Astrocyte of the hippocampus (primary cell): ENCODE measurements around the gene EDEM2.
"Not testable (repeated sequence)": the region's sequence is repeated elsewhere in the genome, so short reads cannot be mapped to it uniquely, and the experiment has no call there.

ENCODE experiments used
- DNase-seq: peaks from one replicate; pipeline ENCODE4 v3.0.0; 2011; ENCODE audit warnings: low read depth, low spot score

EDEM2 gene

GRCh38 chr20:35087791-35088190 is 59.3 kb downstream of the EDEM2 start:
- DNase-seq, result no peak

DNA sequence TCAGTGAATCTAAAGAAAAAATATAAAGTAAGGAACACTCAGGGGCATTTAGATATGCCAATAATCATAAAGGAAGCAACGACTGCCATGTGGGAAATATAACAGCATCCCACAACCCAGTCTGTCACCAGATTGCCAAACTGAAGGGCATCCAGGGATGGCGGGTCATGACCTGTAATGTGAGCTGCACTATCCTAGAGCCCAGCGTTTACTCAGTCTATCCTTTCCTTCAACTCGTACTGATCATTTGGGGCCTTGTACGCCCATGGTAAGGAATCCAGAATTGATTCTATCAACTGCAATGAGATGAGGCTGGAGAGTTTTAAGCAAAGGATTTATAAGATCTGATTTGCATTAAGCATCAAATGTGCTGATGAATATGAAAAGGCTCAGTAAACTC is 59.8 kb downstream of the EDEM2 start:
- DNase-seq, result no peak

DNA sequence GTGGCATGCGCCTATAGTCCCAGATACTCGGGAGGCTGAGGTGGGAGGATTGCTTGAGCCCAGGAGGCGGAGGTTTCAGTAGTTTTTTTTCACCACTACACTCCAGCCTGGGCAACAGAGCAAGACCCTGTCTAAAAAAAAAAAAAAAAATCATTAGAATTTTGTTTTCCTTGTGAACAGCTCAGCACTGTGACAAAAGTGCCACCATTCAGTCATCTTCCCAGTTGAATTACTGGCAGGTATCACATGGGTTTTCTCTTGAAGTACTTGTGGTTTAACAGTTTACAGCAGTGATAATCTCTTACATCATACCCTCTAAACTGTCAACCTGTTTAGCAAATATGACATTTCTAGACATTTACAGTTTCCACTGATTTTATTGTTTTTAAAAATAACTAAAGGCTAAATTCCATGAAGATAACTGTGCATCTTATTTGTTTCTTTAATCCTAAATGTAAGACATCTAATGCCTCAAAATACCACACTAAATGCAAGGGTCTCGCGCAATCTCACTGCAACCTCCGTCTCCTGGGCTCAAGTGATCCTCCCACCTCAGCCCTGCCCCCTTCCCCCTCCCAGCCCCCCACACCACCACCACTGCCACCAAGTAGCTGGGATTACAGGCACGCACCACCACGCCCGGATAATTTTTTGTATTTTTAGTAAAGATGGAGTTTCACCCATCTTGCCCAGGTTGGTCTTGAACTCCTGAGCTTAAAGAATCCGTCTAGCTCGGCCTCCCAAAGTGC is 61.5 kb downstream of the EDEM2 start:
- no peak for DNase-seq

DNA sequence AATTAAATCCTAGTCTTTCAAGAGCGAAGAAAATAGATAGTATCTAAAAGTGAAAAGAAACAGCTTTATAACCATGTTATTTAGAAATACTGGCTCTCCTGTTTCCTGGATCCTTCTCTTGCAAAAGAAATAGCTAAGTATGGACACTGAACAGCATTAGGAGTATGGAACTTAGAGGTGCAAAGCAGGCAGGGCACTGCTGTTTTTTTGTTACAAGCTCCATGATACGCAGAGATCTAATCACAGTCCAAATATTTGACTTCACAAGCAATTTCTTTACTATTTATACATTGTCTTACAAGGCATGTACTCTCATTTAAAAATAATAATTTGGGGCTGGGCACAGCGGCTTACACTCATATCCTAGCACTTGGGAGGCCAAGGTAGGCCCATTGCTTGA is 62.1 kb downstream of the EDEM2 start:
- no peak for DNase-seq

DNA sequence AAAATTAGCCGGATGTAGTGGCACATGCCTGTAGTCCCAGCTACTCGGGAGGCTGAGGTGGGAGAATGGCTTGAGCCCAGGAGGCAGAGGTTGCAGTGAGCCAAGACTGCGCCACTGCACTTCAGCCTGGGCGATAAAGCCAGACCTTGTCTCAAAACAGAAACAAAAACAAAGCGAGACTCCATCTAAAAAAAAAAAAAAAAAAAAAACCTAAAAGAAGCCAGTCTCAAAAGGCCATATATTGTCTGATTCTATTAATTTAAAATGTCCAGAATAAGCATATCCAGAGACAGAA is 66.8 kb downstream of the EDEM2 start:
- DNase-seq, result not testable (repeated sequence)

DNA sequence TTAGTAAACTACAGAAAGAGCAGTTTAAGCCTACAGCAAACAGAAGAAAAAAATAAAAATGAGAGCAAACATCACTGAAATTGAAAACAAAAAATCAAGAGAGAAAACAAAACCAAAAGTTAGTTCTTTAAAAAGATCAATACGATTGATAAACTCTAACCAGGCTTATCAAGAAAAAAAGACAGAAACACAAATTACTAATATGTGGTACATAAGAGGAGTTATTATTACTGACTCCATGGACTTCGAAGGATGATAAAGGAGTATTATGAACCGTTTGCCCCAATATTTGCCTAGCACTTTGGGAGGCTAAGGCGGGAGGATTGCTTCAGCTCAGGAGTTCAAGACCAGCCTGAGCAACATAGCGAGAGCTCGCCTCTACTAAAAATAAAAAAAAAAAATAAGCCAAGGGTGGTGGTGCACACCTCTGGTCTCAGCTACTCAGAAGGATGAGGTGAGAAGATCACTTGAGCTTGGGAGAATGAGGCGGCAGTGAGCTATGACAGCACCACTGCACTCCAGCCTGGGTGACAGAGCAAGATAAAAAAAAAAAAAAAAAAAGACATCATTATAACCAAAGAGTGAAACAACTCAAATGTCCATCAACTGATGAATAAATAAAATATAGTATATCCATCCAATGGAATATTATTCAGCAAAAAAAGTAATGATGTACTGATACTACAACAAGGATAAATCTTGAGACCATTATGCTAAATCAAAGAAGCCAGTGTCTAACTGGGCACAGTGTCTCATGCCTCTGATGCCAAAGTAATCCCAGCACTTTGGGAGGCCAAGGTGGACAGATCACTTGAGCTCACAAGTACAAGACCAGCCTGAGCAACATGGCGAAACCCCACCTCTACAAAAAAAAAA is 67.4 kb downstream of the EDEM2 start:
- no peak for DNase-seq

- no peak for DNase-seq
Measured at GRCh38 chr20:35077872-35078271, 69.3 kb downstream of the EDEM2 start.

- DNase-seq, result no peak
Measured at GRCh38 chr20:35077341-35077740, 69.8 kb downstream of the EDEM2 start.

- not testable (repeated sequence) for DNase-seq
Measured at GRCh38 chr20:35071436-35072153, 75.5 kb downstream of the EDEM2 start.

DNA sequence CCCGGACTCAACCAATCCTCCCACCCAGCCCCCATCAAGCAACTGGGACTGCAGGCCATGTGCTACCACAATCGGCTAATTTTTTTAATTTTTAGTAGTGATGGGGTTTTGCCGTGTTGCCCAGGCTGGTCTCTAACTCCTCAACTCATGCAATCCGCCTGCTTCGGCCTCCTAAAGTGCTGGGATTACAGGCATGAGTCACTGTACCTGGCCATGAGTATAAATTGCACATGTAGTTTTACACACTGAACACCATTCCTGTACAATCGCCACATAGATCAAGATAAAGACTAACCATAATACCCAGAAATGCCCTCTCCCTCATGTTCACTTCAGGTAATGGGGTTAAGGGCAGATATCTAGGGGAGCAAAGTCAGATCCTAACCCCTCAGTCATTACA is 80.9 kb downstream of the EDEM2 start:
- no peak for DNase-seq
